HepG2 (cell line): ENCODE results near the gene LRRC17. TPM values are rescaled to one million over a fixed set of nuclear protein-coding genes. Genes with fewer than 3 reads are reported as not detected.

ENCODE experiments used
- ATRX ChIP-seq: sonication (generic); formaldehyde crosslinking; IDR thresholded peaks from 2 replicates; pipeline ENCODE4 v1.4.0; 2020; ENCODE audit warnings: missing genetic modification reagents, borderline replicate concordance
- KDM5A ChIP-seq: fragments of 200-600 bp; sonication (generic); IDR thresholded peaks from 2 replicates; pipeline ENCODE4 v1.7.0; 2018; ENCODE audit warnings: antibody characterized with exemption, mild to moderate bottlenecking, low read length, borderline replicate concordance
- LCORL ChIP-seq, 2 experiments: fragments of 450-650 bp in 1 of 2; sonication (generic) in 1 of 2; formaldehyde crosslinking in 1 of 2; IDR thresholded peaks; 2 replicates each; pipeline versions ENCODE4 v1.5.0 to v1.6.1; 2017 to 2020; ENCODE audit warnings: antibody characterized with exemption in 1 of 2, missing genetic modification reagents in 1 of 2
- ZBTB8A ChIP-seq: sonication (generic); formaldehyde crosslinking; IDR thresholded peaks from 2 replicates; pipeline ENCODE4 v1.4.0; 2020; ENCODE audit warnings: mild to moderate bottlenecking, low read depth, missing genetic modification reagents, borderline replicate concordance
- ZFP82 ChIP-seq: sonication (generic); formaldehyde crosslinking; IDR thresholded peaks from 2 replicates; pipeline ENCODE4 v1.5.1; 2020; ENCODE audit warnings: mild to moderate bottlenecking, missing genetic modification reagents, borderline replicate concordance
- ZNF569 ChIP-seq: sonication (generic); formaldehyde crosslinking; IDR thresholded peaks from 2 replicates; pipeline ENCODE4 v1.5.0; 2020; ENCODE audit warnings: mild to moderate bottlenecking, missing genetic modification reagents, moderate library complexity, borderline replicate concordance
- ZNF619 ChIP-seq: sonication (generic); formaldehyde crosslinking; IDR thresholded peaks from 2 replicates; pipeline ENCODE4 v1.4.0; 2020; ENCODE audit warnings: mild to moderate bottlenecking, missing genetic modification reagents
- ZNF672 ChIP-seq: sonication (generic); formaldehyde crosslinking; IDR thresholded peaks from 2 replicates; pipeline ENCODE4 v1.8.1; 2022; ENCODE audit warnings: missing genetic modification reagents
- ZNF720 ChIP-seq: sonication (generic); formaldehyde crosslinking; IDR thresholded peaks from 2 replicates; pipeline ENCODE4 v1.4.0; 2020; ENCODE audit warnings: missing genetic modification reagents
- polyA plus RNA-seq, 8 experiments: library from polyadenylated mRNA; depleted of rRNA in 3 of 8; stranded (reverse) in 7 of 8; unstranded in 1 of 8; fragments of >200 nt; fragmentation: Illumina TruSeq in 4 of 8; extraction: Trizol in 4 of 8; gene quantifications; 2 replicates each; pipeline versions ENCODE4 v1.2.1 to v1.2.3, GENCODE V29; 2011 to 2016; ENCODE audit warnings: low read depth in 4 of 8, missing spikeins in 1 of 8, mixed read lengths in 1 of 8; ENCODE audit not compliant: insufficient read depth in 1 of 8
- total RNA-seq, 5 experiments: library from RNA; depleted of rRNA; stranded (reverse); fragments of >200 nt; fragmentation: Illumina TruSeq; extraction: Trizol; gene quantifications; 2 replicates each; pipeline ENCODE4 v1.2.3, GENCODE V29; 2016; ENCODE audit warnings: low read depth in 1 of 5
- TF ChIP-seq, protein P1 (sequence below): sonication (generic); formaldehyde crosslinking; IDR thresholded peaks from 2 replicates; pipeline ENCODE4 v1.4.0; 2020; ENCODE audit warnings: mild to moderate bottlenecking, missing genetic modification reagents
- TF ChIP-seq, protein P2 (sequence below), 2 experiments: sonication (generic) in 1 of 2; formaldehyde crosslinking in 1 of 2; IDR thresholded peaks; 2 replicates each; pipeline versions ENCODE4 v1.4.0 to v1.6.1; 2018 to 2020; ENCODE audit warnings: missing genetic modification reagents in 2 of 2, borderline replicate concordance in 1 of 2, low read depth in 1 of 2, mild to moderate bottlenecking in 1 of 2, missing biosample characterization in 1 of 2
- TF ChIP-seq, protein P3 (sequence below): IDR thresholded peaks from 2 replicates; pipeline ENCODE4 v1.6.1; 2016; ENCODE audit warnings: low read depth, borderline replicate concordance

Gene LRRC17
- total and polyA plus RNA-seq, 2 of the 13 experiments (the other 11 are each of a cell fraction or from before 2014, with no cell fraction given), result 0.20 to 0.66 TPM

DNA sequence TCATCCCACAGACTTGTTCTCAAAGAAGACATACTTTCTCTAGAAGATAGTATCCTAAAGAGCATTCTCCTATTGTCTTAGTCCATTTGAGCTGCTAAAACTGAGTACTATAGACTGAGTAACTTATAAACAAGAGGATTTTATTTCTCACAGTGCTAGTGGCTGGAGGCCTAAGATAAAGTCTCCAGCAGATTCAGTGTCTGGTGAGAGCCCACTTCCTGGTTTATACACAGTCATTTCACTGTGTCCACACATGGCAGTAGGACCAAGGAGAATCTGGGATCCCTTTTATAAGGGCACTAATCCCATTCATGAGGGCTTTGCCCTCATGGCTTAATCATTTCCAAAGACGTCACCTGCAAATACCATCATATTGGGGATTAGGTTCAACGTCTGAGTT lies 68.7 kb downstream of the LRRC17 start (continued):
- TF ChIP-seq ZNF672 (CRISPR knock-in tag) (no peak), ZFP82 (no peak), ZNF569 (CRISPR knock-in tag) (no peak), ZBTB8A (CRISPR knock-in tag) (no peak), ATRX (CRISPR knock-in tag) (no peak), KDM5A (no peak), ZNF720 (CRISPR knock-in tag) (no peak), ZNF619 (no peak), LCORL (IDR thresholded peaks at IDR 0.05) (no peak), LCORL (CRISPR knock-in tag; IDR thresholded peaks at IDR 0.05) (no peak)
- TF ChIP-seq, protein P1, sequence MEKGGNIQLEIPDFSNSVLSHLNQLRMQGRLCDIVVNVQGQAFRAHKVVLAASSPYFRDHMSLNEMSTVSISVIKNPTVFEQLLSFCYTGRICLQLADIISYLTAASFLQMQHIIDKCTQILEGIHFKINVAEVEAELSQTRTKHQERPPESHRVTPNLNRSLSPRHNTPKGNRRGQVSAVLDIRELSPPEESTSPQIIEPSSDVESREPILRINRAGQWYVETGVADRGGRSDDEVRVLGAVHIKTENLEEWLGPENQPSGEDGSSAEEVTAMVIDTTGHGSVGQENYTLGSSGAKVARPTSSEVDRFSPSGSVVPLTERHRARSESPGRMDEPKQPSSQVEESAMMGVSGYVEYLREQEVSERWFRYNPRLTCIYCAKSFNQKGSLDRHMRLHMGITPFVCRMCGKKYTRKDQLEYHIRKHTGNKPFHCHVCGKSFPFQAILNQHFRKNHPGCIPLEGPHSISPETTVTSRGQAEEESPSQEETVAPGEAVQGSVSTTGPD (CRISPR knock-in tag), result no peak
- TF ChIP-seq, protein P2, sequence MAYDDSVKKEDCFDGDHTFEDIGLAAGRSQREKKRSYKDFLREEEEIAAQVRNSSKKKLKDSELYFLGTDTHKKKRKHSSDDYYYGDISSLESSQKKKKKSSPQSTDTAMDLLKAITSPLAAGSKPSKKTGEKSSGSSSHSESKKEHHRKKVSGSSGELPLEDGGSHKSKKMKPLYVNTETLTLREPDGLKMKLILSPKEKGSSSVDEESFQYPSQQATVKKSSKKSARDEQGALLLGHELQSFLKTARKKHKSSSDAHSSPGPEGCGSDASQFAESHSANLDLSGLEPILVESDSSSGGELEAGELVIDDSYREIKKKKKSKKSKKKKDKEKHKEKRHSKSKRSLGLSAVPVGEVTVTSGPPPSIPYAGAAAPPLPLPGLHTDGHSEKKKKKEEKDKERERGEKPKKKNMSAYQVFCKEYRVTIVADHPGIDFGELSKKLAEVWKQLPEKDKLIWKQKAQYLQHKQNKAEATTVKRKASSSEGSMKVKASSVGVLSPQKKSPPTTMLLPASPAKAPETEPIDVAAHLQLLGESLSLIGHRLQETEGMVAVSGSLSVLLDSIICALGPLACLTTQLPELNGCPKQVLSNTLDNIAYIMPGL (CRISPR knock-in tag; IDR thresholded peaks at IDR 0.05; ENCODE audit: borderline replicate concordance in 1 of 2, low read depth in 1 of 2), result no peak
- TF ChIP-seq, protein P3, sequence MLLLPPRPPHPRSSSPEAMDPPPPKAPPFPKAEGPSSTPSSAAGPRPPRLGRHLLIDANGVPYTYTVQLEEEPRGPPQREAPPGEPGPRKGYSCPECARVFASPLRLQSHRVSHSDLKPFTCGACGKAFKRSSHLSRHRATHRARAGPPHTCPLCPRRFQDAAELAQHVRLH (CRISPR knock-in tag), result no peak
